ENCODE measurements around the gene WDR7. TPM values are rescaled to one million over a fixed set of nuclear protein-coding genes. Genes with fewer than 3 reads are reported as not detected.

Gene WDR7
- total and polyA plus RNA-seq, 4 experiments from 2014 or later, result 22.3 to 50.8 (median 36.2) TPM

DNA sequence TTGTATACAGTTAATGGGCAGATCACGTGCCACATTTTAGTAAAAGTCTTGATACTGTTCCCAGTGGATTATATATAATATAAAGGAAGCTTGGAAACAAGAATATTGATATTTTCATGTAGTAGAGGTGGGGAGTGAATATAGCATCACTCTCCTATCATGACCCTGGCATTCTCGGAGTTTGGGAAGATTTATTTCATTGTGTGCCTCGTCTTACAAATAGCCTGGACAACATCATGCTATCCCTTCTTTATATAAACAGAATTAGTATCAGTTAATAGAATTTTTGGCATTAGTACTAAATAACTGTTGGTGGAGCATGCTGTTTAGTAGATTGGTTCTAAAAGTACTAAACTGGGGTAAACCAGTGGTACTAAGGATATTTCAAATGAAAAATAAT, 283.7 kb downstream of the WDR7 start:
- Histone ChIP-seq H3K4me1 (ENCODE audit: insufficient read depth, low read length) (no peaks in the 10 kb centered on the region), H3K9me3 (ENCODE audit: control insufficient read depth in 1 of 2, low read length in 2 of 2) (no peaks in the 10 kb centered on the region), H3K27me3 (ENCODE audit: insufficient read depth, low read length) (no peaks in the 10 kb centered on the region), H3K4me3 (ENCODE audit: low read length in 2 of 2) (no peak overlapping the region), H3K36me3 (ENCODE audit: insufficient read depth, low read length) (peaks cover 4% of the 10 kb centered on the region), H3K27ac (ENCODE audit: low read depth, low read length) (no peak overlapping the region)
- peaks cover 59 to 71% of the 10 kb centered on the region in 2 donors for H3K36me3 Mint-ChIP-seq
- ChIA-PET CTCF (ENCODE audit: partially characterized antibody) (interaction anchor here (1.4 kb wide), 1 partner anchor 12 kb away, joined by 3 read pairs; no protein-coding TSS in a partner anchor), POLR2A (ENCODE audit: partially characterized antibody) (no interaction called here)
- no peaks in the 10 kb centered on the region for H3K9me3 Mint-ChIP-seq
- H3K27me3 Mint-ChIP-seq, result no peaks in the 10 kb centered on the region
- intact Hi-C loops (cut with micrococcal nuclease), result no loop called here
- DNase-seq, result no peak
- H3K4me1 Mint-ChIP-seq, result no peaks in the 10 kb centered on the region
- H3K27ac Mint-ChIP-seq, result no peak overlapping the region
- no peak overlapping the region for H3K4me3 Mint-ChIP-seq

DNA sequence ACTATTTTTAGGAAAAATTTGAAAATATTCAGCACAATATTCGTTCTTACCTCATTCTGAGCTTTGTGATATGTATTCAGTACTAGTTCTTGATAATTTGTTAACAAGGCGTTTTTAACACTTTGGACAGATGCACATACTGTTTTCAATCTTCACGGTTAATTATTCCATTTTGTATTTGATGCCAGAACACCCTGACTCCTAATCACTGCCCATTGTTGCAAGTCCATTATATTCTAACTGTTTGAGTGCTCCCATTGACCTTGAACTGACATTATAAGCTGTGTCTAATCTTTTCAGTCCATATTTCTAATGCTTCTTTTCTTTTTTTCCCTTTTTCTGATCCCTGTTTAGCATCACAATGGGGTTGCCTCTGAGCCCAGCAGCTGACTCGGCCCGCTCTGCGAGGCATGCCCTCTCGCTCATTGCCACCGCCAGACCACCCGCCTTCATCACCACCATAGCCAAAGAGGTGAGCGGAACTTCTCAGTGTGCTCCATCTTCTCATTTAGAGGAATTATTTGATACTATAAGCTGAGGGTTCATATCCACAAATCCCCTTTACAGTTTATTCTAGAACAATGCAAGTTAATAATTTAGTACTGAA, 284.4 kb downstream of the WDR7 start:
- no peaks in the 10 kb centered on the region for H3K27me3 Mint-ChIP-seq
- Histone ChIP-seq H3K36me3 (ENCODE audit: insufficient read depth, low read length) (peaks cover 4% of the 10 kb centered on the region), H3K4me1 (ENCODE audit: insufficient read depth, low read length) (no peaks in the 10 kb centered on the region), H3K9me3 (ENCODE audit: control insufficient read depth in 1 of 2, low read length in 2 of 2) (no peaks in the 10 kb centered on the region), H3K27me3 (ENCODE audit: insufficient read depth, low read length) (no peaks in the 10 kb centered on the region), H3K4me3 (ENCODE audit: low read length in 2 of 2) (no peak overlapping the region), H3K27ac (ENCODE audit: low read depth, low read length) (no peak overlapping the region)
- no peaks in the 10 kb centered on the region for H3K9me3 Mint-ChIP-seq
- no peak for DNase-seq
- no peak overlapping the region for H3K27ac Mint-ChIP-seq
- ChIA-PET CTCF (ENCODE audit: partially characterized antibody) (interaction anchor here (1.4 kb wide), 1 partner anchor 11 kb away, joined by 3 read pairs; no protein-coding TSS in a partner anchor), POLR2A (ENCODE audit: partially characterized antibody) (no interaction called here)
- H3K4me1 Mint-ChIP-seq, result no peaks in the 10 kb centered on the region
- peaks cover 53 to 66% of the 10 kb centered on the region in 2 donors for H3K36me3 Mint-ChIP-seq
- intact Hi-C loops (cut with micrococcal nuclease), result no loop called here
- H3K4me3 Mint-ChIP-seq, result no peak overlapping the region

DNA sequence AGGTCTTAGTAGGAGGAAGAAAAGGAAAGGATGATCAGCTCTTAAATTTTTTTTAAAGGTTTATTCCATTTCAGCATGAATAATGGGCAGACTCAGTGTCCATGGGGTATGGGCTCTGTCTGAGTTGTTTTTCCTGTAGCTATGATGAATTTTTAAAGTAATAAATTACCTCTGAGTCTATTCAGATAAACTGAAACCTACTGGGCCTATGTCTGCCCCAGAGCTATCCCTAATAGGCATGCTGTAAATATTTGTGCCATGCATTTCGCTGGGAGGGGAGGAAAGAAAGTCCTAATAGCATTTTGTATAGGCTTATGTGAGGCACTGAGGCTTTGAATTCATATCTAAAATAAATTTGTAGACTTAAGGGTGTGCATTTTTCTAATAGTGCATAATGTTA, 285.3 kb downstream of the WDR7 start:
- H3K4me1 Mint-ChIP-seq, result peaks cover 0 to 2% (median 0%) of the 10 kb centered on the region in 4 donors
- no peak overlapping the region for H3K27ac Mint-ChIP-seq
- H3K4me3 Mint-ChIP-seq, result no peak overlapping the region
- peaks cover 4% of the 10 kb centered on the region for H3K36me3 ChIP-seq (ENCODE audit: insufficient read depth, low read length)
- H3K36me3 Mint-ChIP-seq, result peaks cover 55 to 69% of the 10 kb centered on the region in 2 donors
- no peaks in the 10 kb centered on the region for H3K27me3 Mint-ChIP-seq
- no peaks in the 10 kb centered on the region for H3K9me3 ChIP-seq (ENCODE audit: control insufficient read depth in 1 of 2, low read length in 2 of 2)
- DNase-seq, result no peak
- no peaks in the 10 kb centered on the region for H3K4me1 ChIP-seq (ENCODE audit: insufficient read depth, low read length)
- intact Hi-C loops (cut with micrococcal nuclease), result no loop called here
- CTCF ChIA-PET (ENCODE audit: partially characterized antibody), result no interaction called here
- H3K27me3 ChIP-seq (ENCODE audit: insufficient read depth, low read length), result no peaks in the 10 kb centered on the region
- no peaks in the 10 kb centered on the region for H3K9me3 Mint-ChIP-seq
- POLR2A ChIA-PET (ENCODE audit: partially characterized antibody), result no interaction called here
- no peak overlapping the region for H3K4me3 ChIP-seq (ENCODE audit: low read length in 2 of 2)
- H3K27ac ChIP-seq (ENCODE audit: low read depth, low read length), result no peak overlapping the region

DNA sequence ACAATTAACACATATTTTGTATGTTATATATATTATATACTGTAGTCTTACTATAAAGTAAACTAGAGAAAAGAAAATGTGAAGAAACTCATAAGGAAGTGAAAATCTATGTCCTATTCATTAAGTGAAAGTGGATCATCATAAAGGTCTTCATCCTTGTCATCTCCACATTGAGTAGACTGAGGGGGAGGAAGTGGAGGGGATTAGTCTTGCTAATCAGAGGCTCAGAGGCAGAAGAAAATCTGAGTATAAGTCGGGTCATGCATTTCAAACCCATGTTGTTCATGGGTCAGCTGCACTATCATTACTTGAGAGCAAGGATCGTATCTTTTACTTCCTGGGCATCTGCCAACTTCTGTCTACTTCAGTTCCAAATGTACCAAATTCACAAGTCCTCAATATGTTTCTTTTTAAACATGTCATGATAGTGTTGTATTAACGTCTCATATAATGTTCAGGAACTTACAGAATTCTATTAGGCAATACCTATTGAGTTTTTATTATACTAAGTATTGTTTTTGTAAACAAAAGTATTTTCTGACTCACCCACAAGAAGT, 286.8 kb downstream of the WDR7 start:
- DNase-seq, result no peak
- Mint-ChIP-seq H3K36me3 (peaks cover 48 to 55% of the 10 kb centered on the region in 2 donors), H3K27ac (no peak overlapping the region), H3K27me3 (no peaks in the 10 kb centered on the region), H3K4me3 (no peak overlapping the region), H3K4me1 (peaks cover 0 to 2% (median 0%) of the 10 kb centered on the region in 4 donors), H3K9me3 (peaks cover 0 to 2% (median 0%) of the 10 kb centered on the region in 8 donors)
- Histone ChIP-seq H3K9me3 (ENCODE audit: control insufficient read depth in 1 of 2, low read length in 2 of 2) (no peaks in the 10 kb centered on the region), H3K4me1 (ENCODE audit: insufficient read depth, low read length) (no peaks in the 10 kb centered on the region), H3K27ac (ENCODE audit: low read depth, low read length) (no peak overlapping the region), H3K36me3 (ENCODE audit: insufficient read depth, low read length) (peaks cover 4% of the 10 kb centered on the region), H3K27me3 (ENCODE audit: insufficient read depth, low read length) (no peaks in the 10 kb centered on the region), H3K4me3 (ENCODE audit: low read length in 2 of 2) (no peak overlapping the region)
- ChIA-PET CTCF (ENCODE audit: partially characterized antibody) (no interaction called here), POLR2A (ENCODE audit: partially characterized antibody) (no interaction called here)
- intact Hi-C loops (cut with micrococcal nuclease), result no loop called here

DNA sequence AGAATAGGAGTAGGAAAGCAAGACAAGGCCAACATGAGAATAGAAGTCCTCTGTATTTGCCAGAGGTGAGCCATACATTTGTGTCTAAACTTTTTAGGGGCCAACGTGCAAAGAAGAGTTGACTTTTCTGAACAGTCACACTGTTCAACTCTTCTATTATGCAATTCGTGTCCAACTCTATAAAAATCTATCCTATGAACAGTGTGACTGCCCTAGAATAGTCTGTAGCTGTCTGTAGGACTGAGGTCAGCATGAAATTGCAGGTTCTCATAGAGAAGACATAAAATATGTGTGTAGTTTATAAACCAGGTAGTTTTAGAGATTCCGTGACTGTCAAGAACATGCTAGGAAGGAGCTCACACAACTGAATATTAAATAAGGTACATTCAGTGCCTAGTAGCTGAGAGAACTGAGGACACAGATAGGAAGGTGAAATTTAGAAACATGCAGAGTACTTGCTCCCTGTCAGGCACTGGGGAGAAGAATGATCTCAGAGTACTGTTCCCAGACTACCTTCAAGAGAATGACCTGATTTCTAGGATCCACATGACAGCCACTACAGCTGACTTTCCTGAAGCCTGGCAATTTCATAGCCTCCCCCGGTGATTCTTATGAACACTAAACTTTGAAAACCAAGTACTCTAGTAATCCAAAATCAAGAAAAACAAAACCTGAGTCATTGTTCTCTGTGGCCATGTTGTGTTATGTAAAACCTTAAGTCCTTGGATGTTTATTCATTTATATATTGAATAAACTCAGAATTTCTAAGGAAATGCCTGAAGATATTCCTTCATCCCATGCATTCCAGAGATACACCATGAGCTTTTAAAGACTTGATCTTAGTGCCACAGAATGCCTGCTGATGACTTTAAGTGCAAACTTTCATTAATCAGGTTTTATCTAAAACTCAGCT, 294.3 kb downstream of the WDR7 start:
- Histone ChIP-seq H3K27ac (ENCODE audit: low read depth, low read length) (no peak overlapping the region), H3K36me3 (ENCODE audit: insufficient read depth, low read length) (no peaks in the 10 kb centered on the region), H3K9me3 (ENCODE audit: control insufficient read depth in 1 of 2, low read length in 2 of 2) (no peaks in the 10 kb centered on the region), H3K27me3 (ENCODE audit: insufficient read depth, low read length) (no peaks in the 10 kb centered on the region), H3K4me3 (ENCODE audit: low read length in 2 of 2) (no peak overlapping the region), H3K4me1 (ENCODE audit: insufficient read depth, low read length) (no peaks in the 10 kb centered on the region)
- ChIA-PET CTCF (ENCODE audit: partially characterized antibody) (interaction anchor here (1.0 kb wide), 1 partner anchor 26 kb away, joined by 3 read pairs; no protein-coding TSS in a partner anchor), POLR2A (ENCODE audit: partially characterized antibody) (no interaction called here)
- Mint-ChIP-seq H3K27me3 (no peaks in the 10 kb centered on the region), H3K4me3 (no peak overlapping the region), H3K36me3 (peaks cover 27 to 54% of the 10 kb centered on the region in 2 donors), H3K27ac (no peak overlapping the region), H3K9me3 (peaks cover 0 to 6% (median 0%) of the 10 kb centered on the region in 8 donors), H3K4me1 (peaks cover 0 to 4% (median 0%) of the 10 kb centered on the region in 4 donors)
- DNase-seq, result no peak
- intact Hi-C loops (cut with micrococcal nuclease), result no loop called here

DNA sequence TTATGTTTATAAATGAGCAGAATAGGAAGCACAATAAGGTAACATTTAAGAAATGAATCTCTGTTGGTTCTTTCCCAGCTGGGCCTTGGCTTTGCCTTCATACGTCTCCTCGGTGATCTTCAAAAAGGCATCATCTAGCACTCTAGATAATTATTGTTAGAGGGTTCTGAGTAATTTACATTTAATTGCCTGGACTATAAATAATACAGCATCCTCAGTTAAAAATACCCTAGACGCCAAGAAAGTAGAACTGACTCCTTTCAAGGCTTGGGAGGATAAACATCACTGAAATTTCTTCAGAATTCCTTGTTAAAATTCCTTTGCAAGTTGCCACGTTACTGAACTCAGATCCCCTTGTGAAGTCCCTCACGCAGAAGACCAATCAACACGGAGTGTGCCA, 296.1 kb downstream of the WDR7 start:
- peaks cover 0 to 4% (median 0%) of the 10 kb centered on the region in 8 donors for H3K9me3 Mint-ChIP-seq
- peaks cover 0 to 3% (median 0%) of the 10 kb centered on the region in 4 donors for H3K4me1 Mint-ChIP-seq
- intact Hi-C loops (cut with micrococcal nuclease), result no loop called here
- CTCF ChIA-PET (ENCODE audit: partially characterized antibody), result interaction anchor here (0.9 kb wide), 1 partner anchor 13 kb away, joined by 3 read pairs; no protein-coding TSS in a partner anchor
- Histone ChIP-seq H3K4me1 (ENCODE audit: insufficient read depth, low read length) (no peaks in the 10 kb centered on the region), H3K36me3 (ENCODE audit: insufficient read depth, low read length) (no peaks in the 10 kb centered on the region), H3K4me3 (ENCODE audit: low read length in 2 of 2) (no peak overlapping the region), H3K27me3 (ENCODE audit: insufficient read depth, low read length) (no peaks in the 10 kb centered on the region), H3K27ac (ENCODE audit: low read depth, low read length) (no peak overlapping the region), H3K9me3 (ENCODE audit: control insufficient read depth in 1 of 2, low read length in 2 of 2) (no peaks in the 10 kb centered on the region)
- H3K4me3 Mint-ChIP-seq, result no peak overlapping the region
- peaks cover 15 to 47% of the 10 kb centered on the region in 2 donors for H3K36me3 Mint-ChIP-seq
- no peaks in the 10 kb centered on the region for H3K27me3 Mint-ChIP-seq
- POLR2A ChIA-PET (ENCODE audit: partially characterized antibody), result no interaction called here
- no peak for DNase-seq
- H3K27ac Mint-ChIP-seq, result no peak overlapping the region

- no peaks in the 10 kb centered on the region for H3K27me3 ChIP-seq (ENCODE audit: insufficient read depth, low read length)
- Mint-ChIP-seq H3K36me3 (peaks cover 16 to 43% of the 10 kb centered on the region in 2 donors), H3K9me3 (no peaks in the 10 kb centered on the region), H3K4me1 (peaks cover 0 to 3% (median 0%) of the 10 kb centered on the region in 4 donors), H3K27me3 (no peaks in the 10 kb centered on the region), H3K27ac (no peak overlapping the region), H3K4me3 (no peak overlapping the region)
- H3K27ac ChIP-seq (ENCODE audit: low read depth, low read length), result no peak overlapping the region
- no peak overlapping the region for H3K4me3 ChIP-seq (ENCODE audit: low read length in 2 of 2)
- H3K4me1 ChIP-seq (ENCODE audit: insufficient read depth, low read length), result no peaks in the 10 kb centered on the region
- ChIA-PET CTCF (ENCODE audit: partially characterized antibody) (no interaction called here), POLR2A (ENCODE audit: partially characterized antibody) (no interaction called here)
- H3K36me3 ChIP-seq (ENCODE audit: insufficient read depth, low read length), result no peaks in the 10 kb centered on the region
- DNase-seq, result no peak
- intact Hi-C loops (cut with micrococcal nuclease), result no loop called here
- H3K9me3 ChIP-seq (ENCODE audit: control insufficient read depth in 1 of 2, low read length in 2 of 2), result no peaks in the 10 kb centered on the region
Observed at GRCh38 chr18:56952026-56952425, 300.9 kb downstream of the WDR7 start.
